Coronary artery (tissue), 2 donors: Measurements from ENCODE around the gene PPIP5K2.

ENCODE experiments used
- DNase-seq: peaks from one replicate; pipeline ENCODE4 v3.0.0-alpha.2; 2017; ENCODE audit warnings: low spot score
- H3K27ac ChIP-seq, 2 donors: fragments of 200-600 bp; sonication (generic); one replicate each; pipeline ENCODE4 v1.5.1; 2016 to 2019
- H3K4me3 ChIP-seq: fragments of 200-600 bp; sonication (generic); 2 replicates; pipeline ENCODE4 v1.5.1; 2016; ENCODE audit warnings: mild to moderate bottlenecking, moderate library complexity
- CTCF ChIP-seq: fragments of 200-600 bp; sonication (generic); IDR thresholded peaks from one replicate; pipeline ENCODE4 v1.5.1; 2019; ENCODE audit warnings: antibody characterized with exemption

PPIP5K2 gene

GRCh38 chr5:103092676-103093075 lies 27.4 kb upstream of the PPIP5K2 start:
- Histone ChIP-seq H3K4me3 (no peak overlapping the region), H3K27ac (peak overlapping the region; percentile 62 to 68)
- no peak for TF ChIP-seq CTCF
- no peak for DNase-seq

GRCh38 chr5:103093727-103094126 lies 26.4 kb upstream of the PPIP5K2 start:
- DNase-seq, result no peak
- H3K27ac ChIP-seq, result peak overlapping the region; percentile 62 to 68
- no peak overlapping the region for H3K4me3 ChIP-seq
- no peak for TF ChIP-seq CTCF

GRCh38 chr5:103094737-103095136 lies 25.4 kb upstream of the PPIP5K2 start:
- DNase-seq, result no peak
- TF ChIP-seq CTCF, result no peak
- H3K27ac ChIP-seq, result peak overlapping the region; percentile 62 to 68
- H3K4me3 ChIP-seq, result no peak overlapping the region

- TF ChIP-seq CTCF, result no peak
- no peak overlapping the region for H3K27ac ChIP-seq
- H3K4me3 ChIP-seq, result no peak overlapping the region
- no peak for DNase-seq
Measured at GRCh38 chr5:103098993-103099392, 21.1 kb upstream of the PPIP5K2 start.

GRCh38 chr5:103101079-103101750 lies 18.9 kb upstream of the PPIP5K2 start:
- Histone ChIP-seq H3K4me3 (no peak overlapping the region), H3K27ac (no peak overlapping the region)
- no peak for DNase-seq
- TF ChIP-seq CTCF, result no peak

DNA sequence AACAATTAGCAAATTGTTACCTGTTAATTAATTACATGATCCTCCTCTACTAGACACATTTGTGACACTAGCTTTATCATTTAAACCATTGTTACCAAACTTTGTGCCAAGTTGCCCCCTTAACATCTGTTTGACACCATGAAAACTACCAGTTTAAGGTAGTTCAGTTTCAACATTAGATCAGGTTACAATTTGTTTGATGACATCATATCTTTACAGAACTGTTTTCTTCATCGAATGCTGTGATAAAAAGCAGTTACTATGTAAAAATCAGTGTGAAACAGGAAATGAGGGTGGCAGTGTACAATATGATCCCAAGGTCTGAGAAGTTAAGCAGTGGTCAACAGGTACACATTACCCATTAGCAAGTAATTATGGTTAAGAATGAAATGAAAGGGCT lies 17.9 kb upstream of the PPIP5K2 start:
- DNase-seq, result no peak
- H3K27ac ChIP-seq, result no peak overlapping the region
- TF ChIP-seq CTCF, result no peak
- H3K4me3 ChIP-seq, result no peak overlapping the region

GRCh38 chr5:103108086-103108485 lies 12.0 kb upstream of the PPIP5K2 start:
- Histone ChIP-seq H3K27ac (no peak overlapping the region), H3K4me3 (no peak overlapping the region)
- no peak for DNase-seq
- no peak for TF ChIP-seq CTCF
